WTC11 (cell line): ENCODE results near the gene OLFM4.

Experiments
- JAZF1 ChIP-seq: fragments of 250-450 bp; sonication (Bioruptor Pico); IDR thresholded peaks from 2 replicates; pipeline ENCODE4 v1.9.0; 2021; ENCODE audit warnings: moderate library complexity, mild to moderate bottlenecking, inconsistent platforms
- KAT7 ChIP-seq: sonication (generic); formaldehyde crosslinking; IDR thresholded peaks from 2 replicates; pipeline ENCODE4 v1.8.1; 2023; ENCODE audit warnings: missing genetic modification reagents, mild to moderate bottlenecking, borderline replicate concordance
- ZNF317 ChIP-seq: sonication (generic); formaldehyde crosslinking; IDR thresholded peaks from 2 replicates; pipeline ENCODE4 v1.8.1; 2023; ENCODE audit warnings: low read depth, mild to moderate bottlenecking, moderate library complexity, missing genetic modification reagents, borderline replicate concordance
- TF ChIP-seq, protein P1 (sequence below): sonication (generic); formaldehyde crosslinking; IDR thresholded peaks from 2 replicates; pipeline ENCODE4 v1.8.1; 2022; ENCODE audit warnings: low read depth, missing genetic modification reagents, borderline replicate concordance
- TF ChIP-seq, protein P2 (sequence below): fragments of 200-600 bp; IDR thresholded peaks from 2 replicates; pipeline ENCODE4 v1.8.0; 2022; ENCODE audit warnings: antibody characterized with exemption
- TF ChIP-seq, protein P3 (sequence below): sonication (generic); formaldehyde crosslinking; conservative IDR thresholded peaks from 2 replicates; pipeline ENCODE4 v1.8.1; 2022; ENCODE audit warnings: mild to moderate bottlenecking, missing genetic modification reagents

DNA sequence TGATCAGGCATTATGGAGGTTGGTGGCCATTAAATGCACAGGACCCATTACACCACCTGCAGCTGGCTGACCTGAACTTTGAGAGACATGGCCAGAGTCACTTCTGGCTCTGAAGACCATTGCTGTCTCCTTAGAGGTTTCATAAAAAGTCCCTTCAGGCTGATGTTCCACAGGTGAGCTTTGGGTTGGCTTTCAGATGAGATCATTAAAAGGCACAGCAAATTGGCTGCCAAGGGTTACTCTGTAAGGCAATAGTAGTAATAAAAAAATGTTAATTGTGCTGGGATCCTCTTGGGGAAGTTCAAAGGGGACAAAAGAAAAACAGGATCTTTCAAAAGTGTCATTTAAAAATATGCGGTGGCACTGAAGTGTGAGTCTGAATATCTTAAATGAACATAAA lies 4.2 kb downstream of the OLFM4 start:
- TF ChIP-seq KAT7 (CRISPR knock-in tag) (no peak), ZNF317 (CRISPR knock-in tag) (no peak), JAZF1 (CRISPR knock-in tag) (no peak)
- TF ChIP-seq, protein P1, sequence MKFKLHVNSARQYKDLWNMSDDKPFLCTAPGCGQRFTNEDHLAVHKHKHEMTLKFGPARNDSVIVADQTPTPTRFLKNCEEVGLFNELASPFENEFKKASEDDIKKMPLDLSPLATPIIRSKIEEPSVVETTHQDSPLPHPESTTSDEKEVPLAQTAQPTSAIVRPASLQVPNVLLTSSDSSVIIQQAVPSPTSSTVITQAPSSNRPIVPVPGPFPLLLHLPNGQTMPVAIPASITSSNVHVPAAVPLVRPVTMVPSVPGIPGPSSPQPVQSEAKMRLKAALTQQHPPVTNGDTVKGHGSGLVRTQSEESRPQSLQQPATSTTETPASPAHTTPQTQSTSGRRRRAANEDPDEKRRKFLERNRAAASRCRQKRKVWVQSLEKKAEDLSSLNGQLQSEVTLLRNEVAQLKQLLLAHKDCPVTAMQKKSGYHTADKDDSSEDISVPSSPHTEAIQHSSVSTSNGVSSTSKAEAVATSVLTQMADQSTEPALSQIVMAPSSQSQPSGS (CRISPR knock-in tag): no peak
- TF ChIP-seq, protein P2, sequence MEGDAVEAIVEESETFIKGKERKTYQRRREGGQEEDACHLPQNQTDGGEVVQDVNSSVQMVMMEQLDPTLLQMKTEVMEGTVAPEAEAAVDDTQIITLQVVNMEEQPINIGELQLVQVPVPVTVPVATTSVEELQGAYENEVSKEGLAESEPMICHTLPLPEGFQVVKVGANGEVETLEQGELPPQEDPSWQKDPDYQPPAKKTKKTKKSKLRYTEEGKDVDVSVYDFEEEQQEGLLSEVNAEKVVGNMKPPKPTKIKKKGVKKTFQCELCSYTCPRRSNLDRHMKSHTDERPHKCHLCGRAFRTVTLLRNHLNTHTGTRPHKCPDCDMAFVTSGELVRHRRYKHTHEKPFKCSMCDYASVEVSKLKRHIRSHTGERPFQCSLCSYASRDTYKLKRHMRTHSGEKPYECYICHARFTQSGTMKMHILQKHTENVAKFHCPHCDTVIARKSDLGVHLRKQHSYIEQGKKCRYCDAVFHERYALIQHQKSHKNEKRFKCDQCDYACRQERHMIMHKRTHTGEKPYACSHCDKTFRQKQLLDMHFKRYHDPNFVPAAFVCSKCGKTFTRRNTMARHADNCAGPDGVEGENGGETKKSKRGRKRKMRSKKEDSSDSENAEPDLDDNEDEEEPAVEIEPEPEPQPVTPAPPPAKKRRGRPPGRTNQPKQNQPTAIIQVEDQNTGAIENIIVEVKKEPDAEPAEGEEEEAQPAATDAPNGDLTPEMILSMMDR: no peak
- TF ChIP-seq, protein P3, sequence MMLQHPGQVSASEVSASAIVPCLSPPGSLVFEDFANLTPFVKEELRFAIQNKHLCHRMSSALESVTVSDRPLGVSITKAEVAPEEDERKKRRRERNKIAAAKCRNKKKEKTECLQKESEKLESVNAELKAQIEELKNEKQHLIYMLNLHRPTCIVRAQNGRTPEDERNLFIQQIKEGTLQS (CRISPR knock-in tag): no peak
